CD14-positive monocyte (primary cell): ENCODE measurements around the gene DHX9. TPM values are rescaled to one million over a fixed set of nuclear protein-coding genes. Genes with fewer than 3 reads are reported as not detected.

Experiments
- DNase-seq, 3 donors: peaks; one replicate each; pipeline ENCODE4 v3.0.0-alpha.2; 2011 to 2022
- H2AFZ ChIP-seq: 2 replicates; pipeline ENCODE4 v1.6.0; 2012; ENCODE audit warnings: mild to moderate bottlenecking, low read depth, low read length, inconsistent platforms; ENCODE audit not compliant: insufficient read depth, poor library complexity, severe bottlenecking
- H3K27ac ChIP-seq, 2 donors: 1 replicate in 1 of 2; 2 replicates in 1 of 2; pipeline ENCODE4 v1.5.1; 2012 to 2013; ENCODE audit warnings: low read length in 2 of 2, control low read depth in 1 of 2, inconsistent platforms in 1 of 2, low read depth in 1 of 2, mild to moderate bottlenecking in 1 of 2
- H3K27me3 ChIP-seq, 2 donors: one replicate each; pipeline versions ENCODE4 v1.6.0 to v1.6.1; 2011 to 2013; ENCODE audit warnings: low read length in 2 of 2; ENCODE audit not compliant: control insufficient read depth in 2 of 2, insufficient read depth in 2 of 2
- H3K36me3 ChIP-seq, 2 donors: replicated peaks in 1 of 2; 1 replicate in 1 of 2; 2 replicates in 1 of 2; pipeline versions ENCODE4 v1.5.1 to v1.6.1; 2012 to 2013; ENCODE audit warnings: low read length in 2 of 2, control low read depth in 1 of 2, inconsistent platforms in 1 of 2, mild to moderate bottlenecking in 1 of 2; ENCODE audit not compliant: insufficient read depth in 2 of 2, control insufficient read depth in 1 of 2
- H3K4me1 ChIP-seq, 2 donors: 1 replicate in 1 of 2; 2 replicates in 1 of 2; pipeline versions ENCODE4 v1.5.1 to v1.6.1; 2012 to 2013; ENCODE audit warnings: low read length in 2 of 2, control low read depth in 1 of 2, inconsistent platforms in 1 of 2, mild to moderate bottlenecking in 1 of 2, moderate library complexity in 1 of 2; ENCODE audit not compliant: insufficient read depth in 2 of 2, control insufficient read depth in 1 of 2
- H3K4me2 ChIP-seq: replicated peaks from 2 replicates; pipeline ENCODE3; 2012; ENCODE audit warnings: low read length, moderate library complexity, mild to moderate bottlenecking; ENCODE audit not compliant: poor library complexity, severe bottlenecking; ENCODE audit errors: extremely low read depth
- H3K4me3 ChIP-seq, 3 experiments: fragments of 200-600 bp in 1 of 3; sonication (generic) in 1 of 3; replicated peaks in 1 of 3; 1 replicate in 2 of 3; 2 replicates in 1 of 3; pipeline ENCODE4 v1.5.1; 2011 to 2013; ENCODE audit warnings: low read length in 3 of 3, mild to moderate bottlenecking in 3 of 3, control low read depth in 2 of 3, low read depth in 2 of 3, inconsistent platforms in 1 of 3, moderate library complexity in 1 of 3
- H3K79me2 ChIP-seq: 2 replicates; pipeline ENCODE4 v1.6.0; 2012; ENCODE audit warnings: mild to moderate bottlenecking, control low read depth, inconsistent platforms, low read length, moderate library complexity; ENCODE audit not compliant: insufficient read depth
- H3K9ac ChIP-seq: 2 replicates; pipeline ENCODE4 v1.6.0; 2017; ENCODE audit warnings: low read length, mild to moderate bottlenecking; ENCODE audit not compliant: insufficient read depth, poor library complexity, severe bottlenecking
- H3K9me3 ChIP-seq, 2 donors: replicated peaks in 1 of 2; 1 replicate in 1 of 2; 2 replicates in 1 of 2; pipeline versions ENCODE4 v1.5.1 to v1.6.1; 2012 to 2013; ENCODE audit warnings: low read length in 2 of 2, control low read depth in 1 of 2; ENCODE audit not compliant: control insufficient read depth in 1 of 2, insufficient read depth in 1 of 2
- H4K20me1 ChIP-seq: 2 replicates; pipeline ENCODE4 v1.6.0; 2012; ENCODE audit warnings: mild to moderate bottlenecking, low read length, control low read depth, moderate library complexity; ENCODE audit not compliant: insufficient read depth
- H3K27ac Mint-ChIP-seq, 7 donors: one replicate each; pipeline ENCODE4 v1.8.0; 2020; ENCODE audit warnings: mild to moderate bottlenecking in 7 of 7, mixed read lengths in 7 of 7, moderate library complexity in 6 of 7, inconsistent platforms in 2 of 7
- H3K27me3 Mint-ChIP-seq, 3 donors: one replicate each; pipeline ENCODE4 v1.8.0; 2021 to 2022; ENCODE audit warnings: low read depth in 3 of 3, mild to moderate bottlenecking in 3 of 3, mixed read lengths in 3 of 3, moderate library complexity in 3 of 3, inconsistent platforms in 1 of 3
- H3K36me3 Mint-ChIP-seq, 2 donors: one replicate each; pipeline ENCODE4 v1.8.0; 2020; ENCODE audit warnings: mixed read lengths in 2 of 2, inconsistent platforms in 1 of 2, mild to moderate bottlenecking in 1 of 2
- H3K4me1 Mint-ChIP-seq: one replicate; pipeline ENCODE4 v1.8.0; 2020; ENCODE audit warnings: mild to moderate bottlenecking, mixed read lengths
- H3K4me3 Mint-ChIP-seq, 2 donors: one replicate each; pipeline ENCODE4 v1.8.0; 2020; ENCODE audit warnings: mild to moderate bottlenecking in 2 of 2, mixed read lengths in 2 of 2, moderate library complexity in 1 of 2
- H3K9me3 Mint-ChIP-seq, 7 donors: one replicate each; pipeline ENCODE4 v1.8.0; 2020 to 2022; ENCODE audit warnings: mixed read lengths in 7 of 7, mild to moderate bottlenecking in 6 of 7, moderate library complexity in 6 of 7, inconsistent platforms in 2 of 7
- WGBS: methylation state at CpG from one replicate; pipeline ENCODE4 v1.1.5; 2013; ENCODE audit warnings: missing lambda C conversion rate; ENCODE audit not compliant: insufficient coverage; 5-methylcytosine and 5-hydroxymethylcytosine counted together
- intact Hi-C, 2 donors: fragments of 100-400 bp; cut with micrococcal nuclease; formaldehyde crosslinking; loops; one replicate each; pipeline versions ENCODE4 v1.15.0 to v1.15.1; 2023
- polyA plus RNA-seq, 3 donors: library from polyadenylated mRNA; depleted of rRNA in 1 of 3; unstranded in 2 of 3; stranded (reverse) in 1 of 3; fragments of 300-500 nt in 2 of 3; fragments of >200 nt in 1 of 3; fragmentation: Illumina TruSeq in 2 of 3; gene quantifications; 1 replicate in 2 of 3; 2 replicates in 1 of 3; pipeline ENCODE4 v1.2.3, GENCODE V29; 2012 to 2021
- TF ChIP-seq, protein P1 (sequence below): fragments of 200-600 bp; IDR thresholded peaks from one replicate; pipeline ENCODE4 v1.8.0; 2022; ENCODE audit warnings: antibody characterized with exemption, mild to moderate bottlenecking

Gene DHX9
- polyA plus RNA-seq, 3 donors, result 57.9 to 71.5 (median 58.5) TPM

DNA sequence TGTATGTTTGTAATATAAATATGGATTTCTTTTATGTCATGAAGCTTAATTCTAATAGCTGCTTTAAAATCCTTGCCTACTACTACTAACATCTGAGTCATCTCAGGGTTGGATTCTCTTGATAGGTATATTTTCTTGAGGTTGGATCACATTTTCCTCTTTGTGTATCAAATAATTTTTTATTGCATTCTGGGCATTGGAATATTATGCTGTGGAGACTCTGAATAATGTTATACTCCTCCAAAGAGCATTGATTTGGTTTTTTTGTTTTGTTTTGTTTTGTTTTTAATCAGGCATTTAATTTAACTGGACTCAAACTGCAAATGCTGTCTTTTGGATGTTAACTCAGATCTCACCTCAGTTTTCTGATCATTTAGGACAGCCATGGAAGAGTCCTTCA is 8.0 kb downstream of the DHX9 start:
- intact Hi-C loops, result no loop called here
- Mint-ChIP-seq H3K36me3 (peaks cover 84 to 95% of the 10 kb centered on the region in 2 donors), H3K4me1 (peaks cover 5% of the 10 kb centered on the region), H3K4me3 (no peak overlapping the region), H3K27ac (peak overlapping the region in 1 of 7 donors; percentile 36), H3K27me3 (no peaks in the 10 kb centered on the region), H3K9me3 (no peaks in the 10 kb centered on the region)
- Histone ChIP-seq H3K4me2 (no peak overlapping the region), H4K20me1 (peaks cover 100% of the 10 kb centered on the region), H3K4me1 (no peaks in the 10 kb centered on the region), H3K9ac (no peak overlapping the region), H2AFZ (no peak overlapping the region), H3K27me3 (no peaks in the 10 kb centered on the region), H3K4me3 (no peak overlapping the region), H3K27ac (no peak overlapping the region), H3K36me3 (peaks cover 90 to 100% of the 10 kb centered on the region in 2 donors), H3K79me2 (peaks cover 97% of the 10 kb centered on the region), H3K9me3 (no peaks in the 10 kb centered on the region)
- no peak for DNase-seq
- TF ChIP-seq, protein P1, sequence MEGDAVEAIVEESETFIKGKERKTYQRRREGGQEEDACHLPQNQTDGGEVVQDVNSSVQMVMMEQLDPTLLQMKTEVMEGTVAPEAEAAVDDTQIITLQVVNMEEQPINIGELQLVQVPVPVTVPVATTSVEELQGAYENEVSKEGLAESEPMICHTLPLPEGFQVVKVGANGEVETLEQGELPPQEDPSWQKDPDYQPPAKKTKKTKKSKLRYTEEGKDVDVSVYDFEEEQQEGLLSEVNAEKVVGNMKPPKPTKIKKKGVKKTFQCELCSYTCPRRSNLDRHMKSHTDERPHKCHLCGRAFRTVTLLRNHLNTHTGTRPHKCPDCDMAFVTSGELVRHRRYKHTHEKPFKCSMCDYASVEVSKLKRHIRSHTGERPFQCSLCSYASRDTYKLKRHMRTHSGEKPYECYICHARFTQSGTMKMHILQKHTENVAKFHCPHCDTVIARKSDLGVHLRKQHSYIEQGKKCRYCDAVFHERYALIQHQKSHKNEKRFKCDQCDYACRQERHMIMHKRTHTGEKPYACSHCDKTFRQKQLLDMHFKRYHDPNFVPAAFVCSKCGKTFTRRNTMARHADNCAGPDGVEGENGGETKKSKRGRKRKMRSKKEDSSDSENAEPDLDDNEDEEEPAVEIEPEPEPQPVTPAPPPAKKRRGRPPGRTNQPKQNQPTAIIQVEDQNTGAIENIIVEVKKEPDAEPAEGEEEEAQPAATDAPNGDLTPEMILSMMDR, result no peak

DNA sequence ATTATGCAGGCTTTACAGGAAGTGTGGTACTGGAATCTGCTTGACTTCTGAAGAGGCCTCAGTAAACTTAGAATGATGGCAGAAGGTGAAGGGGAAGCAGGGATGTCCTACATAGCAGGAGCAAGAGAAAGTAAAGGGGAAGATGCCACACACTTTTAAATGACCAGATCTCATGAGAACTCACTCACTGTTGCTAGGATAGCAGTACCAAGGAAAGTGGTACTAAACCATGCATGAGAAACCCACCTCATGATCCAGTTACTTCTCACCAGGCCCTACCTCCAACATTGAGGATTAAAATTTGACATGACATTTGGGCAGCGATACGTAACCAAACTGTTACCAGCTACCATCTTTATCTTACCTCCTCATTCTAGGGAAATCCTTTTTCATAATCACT is 9.6 kb downstream of the DHX9 start:
- H3K27me3 ChIP-seq, result no peaks in the 10 kb centered on the region
- H2AFZ ChIP-seq, result no peak overlapping the region
- no peak overlapping the region for H3K4me2 ChIP-seq
- no peak overlapping the region for H3K9ac ChIP-seq
- H3K9me3 Mint-ChIP-seq, result no peaks in the 10 kb centered on the region
- H3K36me3 Mint-ChIP-seq, result peaks cover 87 to 96% of the 10 kb centered on the region in 2 donors
- no peak for DNase-seq
- H3K9me3 ChIP-seq, result no peaks in the 10 kb centered on the region
- peaks cover 95 to 100% of the 10 kb centered on the region in 2 donors for H3K36me3 ChIP-seq
- intact Hi-C loops, result no loop called here
- TF ChIP-seq, protein P1, result no peak
- WGBS, result 100% methylated on average over 2 of the region's 2 CpGs
- no peak overlapping the region for H3K4me3 Mint-ChIP-seq
- H3K79me2 ChIP-seq, result peaks cover 90% of the 10 kb centered on the region
- H3K27me3 Mint-ChIP-seq, result no peaks in the 10 kb centered on the region
- H4K20me1 ChIP-seq, result peaks cover 99% of the 10 kb centered on the region
- peaks cover 2% of the 10 kb centered on the region for H3K4me1 Mint-ChIP-seq
- H3K4me3 ChIP-seq, result no peak overlapping the region
- no peak overlapping the region for H3K27ac ChIP-seq
- no peak overlapping the region for H3K27ac Mint-ChIP-seq
- H3K4me1 ChIP-seq, result no peaks in the 10 kb centered on the region
